AG04449 (cell line): ENCODE data around the gene SYT6.

Experiments
- CTCF ChIA-PET: fragments of 350-600 bp; formaldehyde crosslinking; extraction: SDS; loops from one replicate; lab custom pipeline; 2021; ENCODE audit warnings: antibody characterized with exemption; lab: Yijun Ruan, JAX
- POLR2A ChIA-PET: fragments of 400-600, 350-600 bp; formaldehyde crosslinking; extraction: SDS; loops from one replicate; lab custom pipeline; 2020; ENCODE audit warnings: antibody characterized with exemption, inconsistent platforms; lab: Yijun Ruan, JAX
- DNase-seq: peaks from one replicate; pipeline ENCODE4 v3.0.0-alpha.2; 2010; ENCODE audit warnings: low read depth, low spot score
- H3K4me3 ChIP-seq: 2 replicates; pipeline ENCODE4 v1.5.1; 2011; ENCODE audit warnings: low read depth, mild to moderate bottlenecking, control low read depth, low read length
- TF ChIP-seq, protein P1 (sequence below): IDR thresholded peaks from one replicate; pipeline ENCODE4 v1.5.1; 2011; ENCODE audit warnings: mild to moderate bottlenecking, moderate library complexity, low read length, control low read depth, inconsistent platforms; ENCODE audit not compliant: insufficient read depth; ENCODE audit errors: missing control alignments

SYT6 gene

DNA sequence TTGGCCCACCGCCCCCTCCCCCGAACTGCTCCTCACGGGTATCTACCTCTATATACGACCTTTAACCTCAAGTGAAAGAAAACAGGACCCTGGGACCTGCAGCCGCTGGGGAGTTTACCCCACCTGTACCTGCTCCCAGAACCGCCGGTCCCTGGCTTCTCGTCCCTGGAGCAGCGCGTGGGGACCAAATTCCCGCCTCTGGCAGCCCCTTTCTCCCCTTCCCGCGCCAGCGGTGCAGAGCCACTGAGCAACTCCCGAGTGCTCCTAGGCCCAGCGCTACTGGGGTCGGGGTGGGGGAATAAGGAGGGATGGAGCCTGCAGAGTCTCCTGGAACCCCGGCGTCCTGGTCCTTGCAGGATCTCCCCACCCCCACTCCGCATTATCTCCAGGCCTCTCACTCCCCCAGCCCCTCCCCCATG, 1.6 kb downstream of the SYT6 start:
- TF ChIP-seq, protein P1, sequence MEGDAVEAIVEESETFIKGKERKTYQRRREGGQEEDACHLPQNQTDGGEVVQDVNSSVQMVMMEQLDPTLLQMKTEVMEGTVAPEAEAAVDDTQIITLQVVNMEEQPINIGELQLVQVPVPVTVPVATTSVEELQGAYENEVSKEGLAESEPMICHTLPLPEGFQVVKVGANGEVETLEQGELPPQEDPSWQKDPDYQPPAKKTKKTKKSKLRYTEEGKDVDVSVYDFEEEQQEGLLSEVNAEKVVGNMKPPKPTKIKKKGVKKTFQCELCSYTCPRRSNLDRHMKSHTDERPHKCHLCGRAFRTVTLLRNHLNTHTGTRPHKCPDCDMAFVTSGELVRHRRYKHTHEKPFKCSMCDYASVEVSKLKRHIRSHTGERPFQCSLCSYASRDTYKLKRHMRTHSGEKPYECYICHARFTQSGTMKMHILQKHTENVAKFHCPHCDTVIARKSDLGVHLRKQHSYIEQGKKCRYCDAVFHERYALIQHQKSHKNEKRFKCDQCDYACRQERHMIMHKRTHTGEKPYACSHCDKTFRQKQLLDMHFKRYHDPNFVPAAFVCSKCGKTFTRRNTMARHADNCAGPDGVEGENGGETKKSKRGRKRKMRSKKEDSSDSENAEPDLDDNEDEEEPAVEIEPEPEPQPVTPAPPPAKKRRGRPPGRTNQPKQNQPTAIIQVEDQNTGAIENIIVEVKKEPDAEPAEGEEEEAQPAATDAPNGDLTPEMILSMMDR: no peak
- ChIA-PET CTCF (no interaction called here), POLR2A (no interaction called here)
- no peak for DNase-seq
- no peak overlapping the region for H3K4me3 ChIP-seq

DNA sequence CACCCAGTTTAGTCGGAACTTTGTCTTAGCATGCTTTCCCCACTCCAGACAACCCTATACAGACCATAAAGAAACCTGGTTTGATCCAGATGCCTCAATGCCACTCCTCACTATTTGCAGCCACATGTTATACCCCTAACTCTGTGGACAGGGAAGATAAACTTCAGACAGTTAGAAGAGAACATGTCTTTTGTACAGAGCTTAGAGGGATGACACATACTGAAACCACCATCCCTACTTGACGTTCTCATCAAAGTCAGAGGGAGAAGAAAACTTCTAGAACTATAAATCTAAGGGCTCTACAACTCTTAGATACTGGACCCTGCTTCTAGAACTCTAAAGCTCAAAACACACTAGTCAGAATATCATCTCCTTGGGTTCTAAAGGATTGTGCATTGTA, 3.7 kb downstream of the SYT6 start:
- ChIA-PET CTCF (no interaction called here), POLR2A (no interaction called here)
- TF ChIP-seq, protein P1: no peak
- no peak overlapping the region for H3K4me3 ChIP-seq
- no peak for DNase-seq

DNA sequence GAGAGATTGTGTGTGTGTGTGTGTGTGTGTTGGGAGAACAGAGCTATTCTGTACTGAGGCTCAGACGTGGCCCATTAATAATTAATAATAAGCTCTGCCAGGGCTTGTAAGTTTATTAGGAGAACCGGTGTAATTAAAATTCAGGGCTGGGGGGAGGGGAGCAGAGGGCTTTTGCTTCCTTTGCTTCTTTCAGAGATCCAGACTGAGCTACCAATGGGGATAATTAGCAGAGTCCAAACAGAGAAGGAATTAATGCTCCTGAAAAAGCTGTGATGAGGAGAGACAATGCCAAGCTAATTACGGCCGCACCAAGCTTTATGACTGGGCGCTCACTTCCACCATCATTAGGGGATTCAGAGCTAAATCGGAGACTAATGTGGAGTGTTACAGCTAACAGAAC, 4.5 kb downstream of the SYT6 start:
- ChIA-PET CTCF (no interaction called here), POLR2A (no interaction called here)
- TF ChIP-seq, protein P1: no peak
- H3K4me3 ChIP-seq: no peak overlapping the region
- no peak for DNase-seq

DNA sequence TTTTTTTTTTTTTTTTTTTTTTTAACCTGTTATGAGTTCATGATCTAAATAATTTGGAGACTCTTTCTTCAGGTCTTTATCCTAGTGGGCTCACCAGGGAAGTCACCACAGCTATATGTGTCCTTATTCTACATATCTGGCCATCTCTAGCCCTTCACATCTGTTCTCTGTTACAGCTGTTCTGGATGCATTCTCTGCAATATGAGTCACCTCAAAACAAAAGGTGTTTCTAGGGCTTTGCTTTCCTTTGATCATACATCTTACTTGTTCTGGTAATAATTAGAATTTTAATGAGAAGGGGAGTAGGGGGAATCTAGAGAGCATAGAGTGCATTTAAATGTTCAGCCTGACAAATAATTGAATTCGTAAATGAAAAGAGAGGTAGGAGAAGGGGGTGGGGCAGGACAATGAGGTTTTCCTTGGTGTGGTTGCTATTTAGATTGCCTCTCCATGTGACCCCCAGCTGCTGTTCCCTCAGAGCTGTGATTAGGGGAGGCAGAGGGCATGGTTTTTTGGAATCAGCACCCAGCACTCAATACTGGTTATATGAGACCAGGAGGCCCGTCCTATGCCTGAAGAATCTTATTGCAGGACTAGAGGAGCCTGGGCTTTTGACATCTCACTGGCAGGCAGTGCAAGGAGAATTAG, 8.0 kb downstream of the SYT6 start:
- TF ChIP-seq, protein P1: no peak
- ChIA-PET CTCF (no interaction called here), POLR2A (no interaction called here)
- DNase-seq: no peak
- no peak overlapping the region for H3K4me3 ChIP-seq

DNA sequence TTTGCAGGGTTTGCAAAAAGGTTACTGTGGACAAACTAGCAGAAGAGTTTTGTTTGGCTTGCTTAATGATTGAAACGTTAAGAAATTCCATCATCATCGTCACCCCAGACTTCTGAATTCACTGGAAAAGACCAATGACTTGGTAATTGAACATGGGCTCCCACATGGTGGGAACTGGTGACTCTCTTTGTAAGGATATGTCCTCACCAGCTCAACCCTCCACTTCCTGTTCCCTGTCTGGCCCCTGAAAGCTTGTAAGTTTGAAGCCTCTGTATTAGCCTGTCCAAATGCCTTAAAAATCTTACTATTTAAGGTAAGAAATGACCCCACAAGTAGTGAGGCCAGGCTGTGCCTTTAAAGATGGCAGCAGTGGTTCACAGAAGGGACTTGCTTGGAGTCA, 9.7 kb downstream of the SYT6 start:
- DNase-seq: no peak
- H3K4me3 ChIP-seq: no peak overlapping the region
- ChIA-PET POLR2A (no interaction called here), CTCF (no interaction called here)
- TF ChIP-seq, protein P1: no peak

DNA sequence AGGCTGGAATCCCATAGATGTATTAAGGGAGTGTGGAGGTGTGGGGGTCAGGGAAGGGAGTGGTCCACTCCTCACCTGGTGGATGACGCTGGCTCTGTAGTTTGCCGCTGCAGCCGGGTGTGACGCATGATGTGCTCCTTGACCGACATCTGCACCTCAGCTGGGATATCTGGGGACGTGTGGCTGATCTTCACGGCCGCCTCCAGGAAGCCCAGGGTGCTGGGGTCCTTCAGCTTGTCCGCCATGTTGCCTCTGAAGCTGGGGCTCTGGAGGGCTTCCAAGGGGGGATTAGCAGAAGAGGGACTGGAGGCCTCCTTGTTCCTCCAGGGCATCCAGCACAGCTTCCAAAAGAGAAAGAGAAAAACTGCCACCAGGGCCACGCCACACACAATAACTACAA, 14.1 kb downstream of the SYT6 start:
- ChIA-PET POLR2A (no interaction called here), CTCF (no interaction called here)
- TF ChIP-seq, protein P1: no peak
- DNase-seq: no peak
- no peak overlapping the region for H3K4me3 ChIP-seq
